OCI-LY7 (cell line): ENCODE data around the gene KCNE2. TPM values are rescaled to one million over a fixed set of nuclear protein-coding genes. Genes with fewer than 3 reads are reported as not detected.

Source experiments
- BruUV-seq: library from RNA; stranded (reverse); fragments of 400-500 nt; replicated peaks from 2 replicates; lab custom pipeline; 2021; lab: Mats Ljungman, UMichigan
- CTCF ChIA-PET: fragments of 300-600 bp; sonication (Branson Sonifier 250); formaldehyde crosslinking; loops from one replicate; lab custom pipeline; 2022; ENCODE audit warnings: antibody characterized with exemption; ENCODE audit not compliant: unreplicated experiment; lab: Charles Lee
- POLR2A ChIA-PET: fragments of 300-600 bp; sonication (Branson Sonifier 250); formaldehyde crosslinking; loops from one replicate; lab custom pipeline; 2022; ENCODE audit warnings: antibody characterized with exemption; lab: Charles Lee
- DNase-seq: peaks from one replicate; pipeline ENCODE4 v3.0.0-alpha.2; 2015; ENCODE audit warnings: low spot score
- H2AFZ ChIP-seq: fragments of 200-600 bp; sonication (generic), shearing (Covaris generic); 2 replicates; pipeline ENCODE4 v1.6.1; 2014; ENCODE audit warnings: mild to moderate bottlenecking, antibody characterized with exemption, low read length, moderate library complexity
- H3K27ac ChIP-seq: fragments of 200-600 bp; sonication (generic); 2 replicates; pipeline ENCODE4 v1.5.1; 2014; ENCODE audit warnings: mixed run types, low read depth, mild to moderate bottlenecking, moderate library complexity, low read length, inconsistent platforms; ENCODE audit not compliant: poor library complexity, severe bottlenecking
- H3K36me3 ChIP-seq: fragments of 200-600 bp; sonication (generic); 2 replicates; pipeline ENCODE4 v1.6.1; 2014; ENCODE audit warnings: mild to moderate bottlenecking, antibody characterized with exemption, low read length, moderate library complexity, mixed read lengths; ENCODE audit not compliant: insufficient read depth
- H3K4me1 ChIP-seq: fragments of 200-600 bp; sonication (generic); 2 replicates; pipeline ENCODE4 v1.5.1; 2014; ENCODE audit warnings: mild to moderate bottlenecking, low read length; ENCODE audit not compliant: insufficient read depth, poor library complexity, severe bottlenecking
- H3K4me2 ChIP-seq: fragments of 200-600 bp; sonication (generic); 2 replicates; pipeline ENCODE4 v1.6.1; 2014; ENCODE audit warnings: mild to moderate bottlenecking, low read length
- H3K4me3 ChIP-seq: fragments of 200-600 bp; sonication (generic); 2 replicates; pipeline ENCODE4 v1.5.1; 2014; ENCODE audit warnings: mild to moderate bottlenecking, low read depth, low read length; ENCODE audit not compliant: poor library complexity, severe bottlenecking
- H3K79me2 ChIP-seq: fragments of 200-600 bp; sonication (generic); 2 replicates; pipeline ENCODE4 v1.6.1; 2016; ENCODE audit warnings: low read depth, mild to moderate bottlenecking, low read length, moderate library complexity, mixed read lengths; ENCODE audit not compliant: insufficient read depth
- H3K9me2 ChIP-seq: fragments of 200-600 bp; sonication (generic); 2 replicates; pipeline ENCODE4 v1.6.1; 2016; ENCODE audit warnings: mild to moderate bottlenecking, low read length, mixed read lengths; ENCODE audit not compliant: insufficient read depth
- H3K9me3 ChIP-seq: fragments of 200-600 bp; sonication (generic); 2 replicates; pipeline ENCODE4 v1.6.1; 2014; ENCODE audit warnings: mild to moderate bottlenecking, mixed run types, low read length, mixed read lengths
- H4K20me1 ChIP-seq: fragments of 200-600 bp; sonication (generic); 2 replicates; pipeline ENCODE4 v1.6.1; 2014; ENCODE audit warnings: mild to moderate bottlenecking, antibody characterized with exemption, low read length, moderate library complexity, mixed read lengths; ENCODE audit not compliant: insufficient read depth
- CTCF ChIP-seq: fragments of 200-600 bp; sonication (generic); conservative IDR thresholded peaks from 2 replicates; pipeline ENCODE4 v1.5.1; 2014; ENCODE audit warnings: mild to moderate bottlenecking, antibody characterized with exemption, low read length, moderate library complexity, mixed read lengths
- EZH2phosphoT487 ChIP-seq: fragments of 200-600 bp; sonication (generic); IDR thresholded peaks from 2 replicates; pipeline ENCODE4 v1.6.1; 2018; ENCODE audit warnings: low read depth, borderline replicate concordance, mild to moderate bottlenecking, mixed run types, antibody characterized with exemption, low read length, moderate library complexity, mixed read lengths
- intact Hi-C: fragments of 100-400 bp; cut with micrococcal nuclease; formaldehyde crosslinking; loops from one replicate; pipeline ENCODE4 v1.10.0; 2022; ENCODE audit not compliant: unreplicated experiment
- total RNA-seq, 2 experiments: library from RNA; depleted of rRNA in 1 of 2; stranded (reverse); fragments of >200 nt in 1 of 2; shearing (Covaris generic) in 1 of 2; gene quantifications; 2 replicates each; pipeline ENCODE4 v1.2.3, GENCODE V29; 2014 to 2022

Gene KCNE2
- total RNA-seq, 2 experiments from 2014 or later: not detected

- no peak overlapping the region for H3K4me2 ChIP-seq
- intact Hi-C loops: no loop called here
- CTCF ChIA-PET: no interaction called here
- no peaks in the 10 kb centered on the region for H3K9me2 ChIP-seq
- no peak overlapping the region for H3K27ac ChIP-seq
- no peak overlapping the region for H2AFZ ChIP-seq
- TF ChIP-seq CTCF: no peak
- TF ChIP-seq EZH2phosphoT487: no peak
- no peaks in the 10 kb centered on the region for H3K79me2 ChIP-seq
- H4K20me1 ChIP-seq: no peaks in the 10 kb centered on the region
- no peaks in the 10 kb centered on the region for H3K4me1 ChIP-seq
- no TSS peak for BruUV-seq
- POLR2A ChIA-PET: no interaction called here
- no peak overlapping the region for H3K4me3 ChIP-seq
- no peak for DNase-seq
- no peaks in the 10 kb centered on the region for H3K36me3 ChIP-seq
- H3K9me3 ChIP-seq: no peaks in the 10 kb centered on the region
Measured at GRCh38 chr21:34352556-34352955, 11.2 kb upstream of the KCNE2 start.

GRCh38 chr21:34353182-34353581 is 10.6 kb upstream of the KCNE2 start:
- Histone ChIP-seq H3K4me1 (no peaks in the 10 kb centered on the region), H3K9me2 (no peaks in the 10 kb centered on the region), H3K9me3 (no peaks in the 10 kb centered on the region), H3K4me2 (no peak overlapping the region), H3K79me2 (no peaks in the 10 kb centered on the region), H3K4me3 (no peak overlapping the region), H4K20me1 (no peaks in the 10 kb centered on the region), H3K27ac (no peak overlapping the region), H2AFZ (no peak overlapping the region), H3K36me3 (no peaks in the 10 kb centered on the region)
- DNase-seq: no peak
- intact Hi-C loops: no loop called here
- CTCF ChIA-PET: no interaction called here
- BruUV-seq: no TSS peak
- no peak for TF ChIP-seq CTCF
- no peak for TF ChIP-seq EZH2phosphoT487
- POLR2A ChIA-PET: interaction anchor here (1.2 kb wide), 1 partner anchor 441 kb away, joined by 3 read pairs; no protein-coding TSS in a partner anchor

- no peak overlapping the region for H2AFZ ChIP-seq
- POLR2A ChIA-PET: interaction anchor here (0.9 kb wide), 1 partner anchor 432 kb away, joined by 4 read pairs; no protein-coding TSS in a partner anchor
- no peak overlapping the region for H3K4me2 ChIP-seq
- H3K9me3 ChIP-seq: peaks cover 5% of the 10 kb centered on the region; the same call in 1 of the 2 replicates
- H3K4me3 ChIP-seq: no peak overlapping the region
- H3K9me2 ChIP-seq: no peaks in the 10 kb centered on the region
- no peaks in the 10 kb centered on the region for H3K79me2 ChIP-seq
- TF ChIP-seq CTCF (no peak), EZH2phosphoT487 (no peak)
- intact Hi-C loops: no loop called here
- BruUV-seq: no TSS peak
- no peak for DNase-seq
- H3K4me1 ChIP-seq: no peaks in the 10 kb centered on the region
- no peaks in the 10 kb centered on the region for H4K20me1 ChIP-seq
- H3K27ac ChIP-seq: no peak overlapping the region
- H3K36me3 ChIP-seq: no peaks in the 10 kb centered on the region
- CTCF ChIA-PET: interaction anchor here (0.6 kb wide), 1 partner anchor 335 kb away, joined by 3 read pairs; no protein-coding TSS in a partner anchor
Measured at GRCh38 chr21:34354836-34355235, 9.0 kb upstream of the KCNE2 start.
